ENCODE results near the gene PPFIA3.
"Not testable (repeated sequence)": the region's sequence is repeated elsewhere in the genome, so short reads cannot be mapped to it uniquely, and the experiment has no call there.

Gene PPFIA3

GRCh38 chr19:49173198-49173597 lies 53.9 kb downstream of the PPFIA3 start:
- TF ChIP-seq, protein P1, sequence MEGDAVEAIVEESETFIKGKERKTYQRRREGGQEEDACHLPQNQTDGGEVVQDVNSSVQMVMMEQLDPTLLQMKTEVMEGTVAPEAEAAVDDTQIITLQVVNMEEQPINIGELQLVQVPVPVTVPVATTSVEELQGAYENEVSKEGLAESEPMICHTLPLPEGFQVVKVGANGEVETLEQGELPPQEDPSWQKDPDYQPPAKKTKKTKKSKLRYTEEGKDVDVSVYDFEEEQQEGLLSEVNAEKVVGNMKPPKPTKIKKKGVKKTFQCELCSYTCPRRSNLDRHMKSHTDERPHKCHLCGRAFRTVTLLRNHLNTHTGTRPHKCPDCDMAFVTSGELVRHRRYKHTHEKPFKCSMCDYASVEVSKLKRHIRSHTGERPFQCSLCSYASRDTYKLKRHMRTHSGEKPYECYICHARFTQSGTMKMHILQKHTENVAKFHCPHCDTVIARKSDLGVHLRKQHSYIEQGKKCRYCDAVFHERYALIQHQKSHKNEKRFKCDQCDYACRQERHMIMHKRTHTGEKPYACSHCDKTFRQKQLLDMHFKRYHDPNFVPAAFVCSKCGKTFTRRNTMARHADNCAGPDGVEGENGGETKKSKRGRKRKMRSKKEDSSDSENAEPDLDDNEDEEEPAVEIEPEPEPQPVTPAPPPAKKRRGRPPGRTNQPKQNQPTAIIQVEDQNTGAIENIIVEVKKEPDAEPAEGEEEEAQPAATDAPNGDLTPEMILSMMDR (IDR thresholded peaks at IDR 0.05; ENCODE audit: low read depth, low read length, missing control alignments) = no peak

GRCh38 chr19:49180659-49181058 lies 61.3 kb downstream of the PPFIA3 start:
- TF ChIP-seq, protein P1 (IDR thresholded peaks at IDR 0.05; ENCODE audit: low read depth, low read length, missing control alignments) = no peak
- H3K4me3 ChIP-seq (ENCODE audit: low read depth, low read length) = no peak overlapping the region
- DNase-seq (ENCODE audit: low read depth) = no peak

More at GRCh38 chr19:49173198-49173597, 53.9 kb downstream of the PPFIA3 start:
- no peak overlapping the region for H3K4me3 ChIP-seq (ENCODE audit: low read depth, low read length)
- no peak for DNase-seq (ENCODE audit: low read depth)

DNA sequence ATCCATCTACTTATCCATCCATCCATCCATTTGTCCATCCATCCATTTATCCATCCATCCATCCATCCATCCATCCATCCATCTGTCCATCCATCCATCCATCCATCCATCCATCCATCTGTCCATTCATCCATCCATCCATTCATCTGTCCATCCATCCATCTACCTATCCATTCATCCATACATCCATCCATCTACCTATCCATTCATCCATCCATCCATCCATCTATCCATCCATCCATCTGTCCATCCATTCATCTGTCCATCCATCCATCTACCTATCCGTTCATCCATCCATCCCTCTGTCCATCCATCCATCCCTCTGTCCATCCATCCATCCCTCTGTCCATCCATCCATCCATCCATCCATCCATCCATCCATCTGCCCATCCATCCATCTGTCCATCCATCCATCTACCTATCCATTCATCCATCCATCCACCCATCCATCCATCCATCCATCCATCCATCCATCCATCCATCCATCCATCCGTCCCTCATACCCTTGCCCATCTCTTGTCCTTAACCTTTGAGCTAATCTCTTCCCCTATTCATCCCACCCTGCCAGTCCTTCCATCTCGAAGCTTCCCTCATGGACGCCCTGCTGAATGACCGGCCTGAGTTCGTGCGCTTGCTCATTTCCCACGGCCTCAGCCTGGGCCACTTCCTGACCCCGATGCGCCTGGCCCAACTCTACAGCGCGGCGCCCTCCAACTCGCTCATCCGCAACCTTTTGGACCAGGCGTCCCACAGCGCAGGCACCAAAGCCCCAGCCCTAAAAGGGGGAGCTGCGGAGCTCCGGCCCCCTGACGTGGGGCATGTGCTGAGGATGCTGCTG lies 62.9 kb downstream of the PPFIA3 start:
- not testable (repeated sequence) for DNase-seq (ENCODE audit: low read depth); H3K4me3 ChIP-seq (ENCODE audit: low read depth, low read length)

- H3K4me3 ChIP-seq (ENCODE audit: low read depth, low read length) = no peak overlapping the region
- DNase-seq (ENCODE audit: low read depth) = no peak
- TF ChIP-seq, protein P1 (IDR thresholded peaks at IDR 0.05; ENCODE audit: low read depth, low read length, missing control alignments) = no peak
Observed at GRCh38 chr19:49182848-49183375, 63.6 kb downstream of the PPFIA3 start.

DNA sequence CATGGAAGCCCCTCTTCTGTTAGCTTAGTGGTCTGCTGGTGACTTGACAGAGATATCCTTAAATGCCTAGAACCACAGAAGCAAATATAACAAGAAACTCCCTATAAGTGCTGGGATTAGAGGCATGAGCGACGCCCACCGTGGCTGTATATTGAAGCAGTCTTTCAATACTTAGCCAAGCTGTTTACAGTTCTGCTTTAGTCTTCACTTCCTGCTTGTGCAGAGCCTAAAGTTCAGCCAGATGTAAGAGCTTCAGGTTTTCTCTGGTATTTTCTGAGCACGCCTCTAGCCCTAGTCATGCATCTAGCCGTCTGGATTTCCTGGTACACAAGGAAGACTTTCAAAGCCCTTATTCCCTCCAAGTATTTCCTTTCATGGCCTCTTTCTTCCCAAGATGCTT lies 66.8 kb downstream of the PPFIA3 start:
- H3K4me3 ChIP-seq (ENCODE audit: low read depth, low read length) = no peak overlapping the region
- DNase-seq (ENCODE audit: low read depth) = no peak
- TF ChIP-seq, protein P1 (IDR thresholded peaks at IDR 0.05; ENCODE audit: low read depth, low read length, missing control alignments) = no peak

DNA sequence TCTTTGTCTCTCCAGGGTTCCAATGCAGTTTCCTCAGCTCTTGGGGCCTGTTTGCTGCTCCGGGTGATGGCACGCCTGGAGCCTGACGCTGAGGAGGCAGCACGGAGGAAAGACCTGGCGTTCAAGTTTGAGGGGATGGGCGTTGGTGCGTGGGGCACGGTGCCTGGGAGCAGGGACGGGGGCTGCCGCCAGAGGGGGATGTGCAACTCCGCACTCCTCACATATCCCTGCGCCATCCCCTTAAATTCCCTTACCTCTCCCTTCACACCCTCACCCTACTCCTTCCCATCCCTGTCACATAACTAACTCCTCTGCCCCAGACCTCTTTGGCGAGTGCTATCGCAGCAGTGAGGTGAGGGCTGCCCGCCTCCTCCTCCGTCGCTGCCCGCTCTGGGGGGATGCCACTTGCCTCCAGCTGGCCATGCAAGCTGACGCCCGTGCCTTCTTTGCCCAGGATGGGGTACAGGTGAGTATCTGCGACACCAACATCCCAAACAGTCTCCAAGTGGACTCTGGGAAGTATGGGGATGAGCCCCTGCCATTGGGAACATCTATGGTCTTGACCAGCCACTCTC lies 69.4 kb downstream of the PPFIA3 start:
- DNase-seq (ENCODE audit: low read depth) = no peak
- TF ChIP-seq, protein P1 (IDR thresholded peaks at IDR 0.05; ENCODE audit: low read depth, low read length, missing control alignments) = no peak
- H3K4me3 ChIP-seq (ENCODE audit: low read depth, low read length) = no peak overlapping the region

- TF ChIP-seq, protein P1 (IDR thresholded peaks at IDR 0.05; ENCODE audit: low read depth, low read length, missing control alignments) = no peak
- DNase-seq (ENCODE audit: low read depth) = no peak
- no peak overlapping the region for H3K4me3 ChIP-seq (ENCODE audit: low read depth, low read length)
Observed at GRCh38 chr19:49189259-49189658, 69.9 kb downstream of the PPFIA3 start.

Data from GM12864 (cell line).